NT2/D1 (cell line): ENCODE results near the gene PTPRT.

Experiments
- SUZ12 ChIP-seq: IDR thresholded peaks from 2 replicates; pipeline ENCODE4 v1.6.1; 2011; ENCODE audit not compliant: insufficient read length, insufficient read depth; ENCODE audit errors: extremely low read depth
- YY1 ChIP-seq: IDR thresholded peaks from 2 replicates; pipeline ENCODE4 v1.6.1; 2011; ENCODE audit not compliant: insufficient read length, insufficient read depth
- ZNF274 ChIP-seq: IDR thresholded peaks from 2 replicates; pipeline ENCODE4 v1.6.1; 2011; ENCODE audit warnings: mild to moderate bottlenecking, low read depth, low read length

DNA sequence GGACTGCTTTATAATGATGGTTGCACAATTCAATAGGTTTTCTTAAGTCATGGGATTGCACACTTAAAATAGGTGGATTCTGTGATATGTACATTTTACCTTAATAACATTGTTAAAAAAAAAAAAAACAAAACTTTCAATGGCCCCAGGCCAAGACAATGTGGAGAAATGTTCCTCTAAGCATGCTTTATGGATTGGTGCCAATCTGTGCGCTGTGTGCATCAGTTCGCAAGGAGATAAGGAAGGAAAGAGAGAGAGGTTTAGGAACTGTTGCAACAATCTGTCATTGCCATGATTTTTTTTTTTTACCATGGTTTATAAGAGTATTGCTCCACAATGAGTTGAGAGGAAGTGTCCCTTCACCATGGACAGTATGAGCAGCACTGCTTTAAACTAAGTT, 399.6 kb downstream of the PTPRT start:
- TF ChIP-seq SUZ12 (no peak), YY1 (no peak), ZNF274 (no peak)
